NK-92 (cell line): ENCODE results near the gene CDCA8.
"Not testable (repeated sequence)": the region's sequence is repeated elsewhere in the genome, so short reads cannot be mapped to it uniquely, and the experiment has no call there.

Experiments used
- DNase-seq: peaks from one replicate; lab custom pipeline; 2025; ENCODE audit not compliant: unreplicated experiment; lab: John Stamatoyannopoulos, UW

The CDCA8 gene

DNA sequence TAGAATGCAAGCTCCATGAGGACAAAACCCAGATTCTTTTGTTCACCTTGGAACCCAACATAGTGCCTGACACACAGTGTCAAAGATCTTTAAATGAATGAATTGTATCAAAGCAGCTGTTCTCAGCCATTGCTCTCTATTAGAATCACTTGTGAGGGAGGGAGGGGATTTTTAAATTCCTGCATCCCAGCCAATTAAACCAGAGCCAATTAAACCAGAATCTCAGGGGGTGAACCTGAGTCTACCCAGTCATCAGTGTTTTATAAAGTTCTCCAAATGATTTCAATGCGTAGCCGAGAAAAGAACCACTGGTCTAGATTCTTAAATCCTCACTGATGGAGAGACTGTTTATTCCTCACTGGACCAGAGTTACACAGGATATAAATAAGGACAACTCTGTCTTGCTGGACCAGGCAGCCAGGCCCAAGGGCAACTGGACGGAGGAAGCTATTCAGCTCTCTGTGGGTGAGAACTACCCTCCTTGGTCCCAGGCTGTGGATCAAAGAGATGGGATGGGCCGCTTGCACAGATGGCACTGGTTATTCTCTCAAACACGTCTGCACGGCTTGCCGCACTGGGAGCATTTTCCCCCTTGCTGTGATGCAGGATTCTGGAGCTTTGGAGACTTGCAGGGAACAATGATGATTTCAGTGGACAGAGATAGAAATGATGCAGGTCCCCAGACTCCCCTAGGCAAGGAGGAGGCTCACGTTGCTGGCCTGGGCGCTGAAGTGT lies 20.0 kb upstream of the CDCA8 start:
- no peak for DNase-seq

DNA sequence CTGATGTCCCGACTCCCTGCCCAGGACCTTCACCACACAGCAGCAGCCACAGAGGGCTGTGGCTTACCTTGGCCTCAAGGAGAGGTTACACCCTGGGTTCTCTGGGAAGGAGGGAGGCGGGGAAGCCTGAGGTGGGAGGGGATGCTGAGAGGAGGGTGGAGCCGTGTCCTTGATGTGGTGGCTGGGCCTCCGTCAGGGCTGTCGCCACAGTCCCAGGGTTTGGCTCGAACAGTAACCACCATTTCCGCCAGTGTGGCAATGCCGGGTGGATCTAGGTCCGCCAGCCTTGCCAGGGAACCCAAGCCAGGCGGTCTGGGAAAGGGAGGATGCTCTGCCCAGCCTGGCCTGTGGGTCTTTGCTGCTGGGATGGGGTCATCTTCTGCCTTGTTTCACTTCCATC lies 18.4 kb upstream of the CDCA8 start:
- no peak for DNase-seq

GRCh38 chr1:37676281-37677142 lies 15.8 kb upstream of the CDCA8 start:
- DNase-seq = no peak

DNA sequence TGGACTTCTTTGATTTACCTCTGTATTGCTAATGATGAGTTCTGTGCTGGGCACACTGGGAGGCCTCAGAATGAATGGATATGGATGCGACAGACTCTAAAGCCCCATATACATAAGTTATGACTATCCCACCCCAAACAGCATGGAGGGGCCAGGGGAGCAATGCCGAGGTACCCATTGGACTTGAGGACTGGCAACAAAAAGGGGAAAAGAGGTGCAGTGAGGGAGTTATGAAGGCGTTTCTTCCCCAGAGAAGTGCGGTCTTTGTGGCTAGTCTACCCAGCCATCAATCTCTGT lies 15.2 kb upstream of the CDCA8 start:
- DNase-seq = no peak

GRCh38 chr1:37677808-37678207 lies 14.5 kb upstream of the CDCA8 start:
- no peak for DNase-seq

GRCh38 chr1:37680933-37681332 lies 11.4 kb upstream of the CDCA8 start:
- no peak for DNase-seq

DNA sequence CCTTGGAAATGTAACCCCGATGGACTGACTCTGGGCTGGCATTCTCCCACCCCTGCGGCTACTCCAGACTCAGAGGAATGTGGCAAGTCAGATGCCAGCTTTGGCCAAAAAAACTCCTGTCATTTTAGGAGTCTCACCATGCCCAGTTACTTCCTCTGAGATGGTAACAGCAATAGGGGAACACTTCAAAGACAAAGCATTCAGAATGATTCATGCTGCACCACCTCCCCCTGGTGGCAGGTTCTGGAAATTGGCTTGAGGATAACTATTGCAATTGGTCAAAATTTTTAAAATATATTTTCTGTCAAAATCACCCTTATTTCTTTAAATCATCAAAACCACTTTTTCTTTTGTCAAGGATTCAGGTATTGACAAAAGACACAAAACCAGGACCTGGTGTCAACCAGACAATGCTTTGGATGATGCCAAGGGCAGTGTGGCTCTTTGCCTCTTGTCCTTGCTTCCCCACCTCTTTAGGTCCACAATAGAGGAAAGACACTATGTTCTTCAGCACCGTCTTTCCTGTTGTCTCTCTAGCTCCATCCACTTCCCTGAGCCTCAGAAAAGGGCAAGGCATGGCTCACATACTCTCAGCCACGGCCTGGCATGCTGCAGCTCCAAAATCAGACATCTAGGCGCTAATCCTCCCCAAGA lies 9.9 kb upstream of the CDCA8 start:
- no peak for DNase-seq

DNA sequence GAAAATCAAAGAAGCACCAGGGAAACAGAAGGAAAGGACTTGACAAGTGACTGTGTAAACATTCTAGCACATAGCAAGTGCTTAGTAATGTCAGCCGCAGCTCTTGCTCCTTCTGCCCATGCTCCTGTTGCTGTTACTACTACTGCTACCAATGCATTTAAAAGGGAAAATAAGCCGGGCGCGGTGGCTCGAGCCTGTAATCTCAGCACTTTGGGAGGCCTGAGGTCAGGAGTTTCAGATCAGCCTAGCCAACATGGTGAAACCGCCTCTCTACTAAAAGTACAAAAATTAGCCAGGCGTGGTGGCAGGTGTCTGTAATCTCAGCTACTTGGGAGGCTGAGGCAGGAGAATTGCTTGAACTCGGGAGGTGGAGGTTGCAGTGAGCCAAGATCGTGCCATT lies 8.1 kb upstream of the CDCA8 start:
- DNase-seq = not testable (repeated sequence)

GRCh38 chr1:37685722-37686121 lies 6.6 kb upstream of the CDCA8 start:
- DNase-seq = no peak

- DNase-seq = not testable (repeated sequence)
Observed at GRCh38 chr1:37687764-37688163, 4.6 kb upstream of the CDCA8 start.

- DNase-seq = no peak
Observed at GRCh38 chr1:37688926-37689325, 3.4 kb upstream of the CDCA8 start.

GRCh38 chr1:37691497-37692077 lies 729 bp upstream of the CDCA8 start:
- DNase-seq = no peak

- DNase-seq = no peak
Observed at GRCh38 chr1:37692834-37693175, 489 bp downstream of the CDCA8 start.

GRCh38 chr1:37697090-37697489 lies 4.8 kb downstream of the CDCA8 start:
- no peak for DNase-seq

DNA sequence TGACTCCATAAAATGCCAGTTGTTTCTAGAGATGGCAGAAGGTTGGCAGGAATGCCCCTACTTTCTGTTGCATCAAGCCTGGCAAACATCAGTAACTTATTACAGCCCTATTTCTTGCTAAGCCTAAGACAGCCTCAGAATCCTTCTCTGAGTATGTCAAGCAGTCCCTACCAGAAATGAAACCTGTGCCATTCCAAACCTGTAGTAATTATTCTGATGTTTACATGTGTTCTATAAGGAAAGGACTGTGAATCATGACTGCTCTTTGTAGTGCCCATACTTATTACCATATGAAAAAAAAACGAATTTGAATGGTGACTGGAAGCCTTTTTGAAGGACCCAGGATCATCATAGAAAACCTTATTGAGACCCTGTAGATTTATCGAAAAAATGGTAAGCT lies 5.4 kb downstream of the CDCA8 start:
- no peak for DNase-seq

- no peak for DNase-seq
Observed at GRCh38 chr1:37699147-37699546, 6.8 kb downstream of the CDCA8 start.

DNA sequence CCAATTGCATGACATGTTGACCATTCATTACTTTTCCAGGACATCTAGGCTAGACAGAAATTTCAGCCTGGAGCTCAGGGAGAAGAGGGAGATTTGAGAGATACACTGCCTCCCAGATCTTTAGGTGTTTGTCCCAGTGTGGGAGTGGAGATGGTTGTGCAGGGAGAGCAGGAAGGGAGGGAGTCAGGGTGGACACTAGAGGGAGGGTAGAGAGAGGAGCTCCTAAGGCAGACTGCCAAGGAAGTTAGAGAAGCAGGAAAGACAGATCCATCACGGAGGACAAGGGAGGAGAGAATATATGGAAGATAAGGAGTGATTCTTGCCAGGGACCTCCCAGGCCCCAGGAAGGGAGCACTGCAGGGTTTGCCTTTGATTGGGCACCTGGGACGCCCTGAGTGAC lies 8.7 kb downstream of the CDCA8 start:
- no peak for DNase-seq

GRCh38 chr1:37703061-37703460 lies 10.7 kb downstream of the CDCA8 start:
- DNase-seq = no peak

GRCh38 chr1:37704966-37705365 lies 12.7 kb downstream of the CDCA8 start:
- no peak for DNase-seq

GRCh38 chr1:37705399-37705798 lies 13.1 kb downstream of the CDCA8 start:
- no peak for DNase-seq

- DNase-seq = no peak
Observed at GRCh38 chr1:37708471-37708870, 16.2 kb downstream of the CDCA8 start.

DNA sequence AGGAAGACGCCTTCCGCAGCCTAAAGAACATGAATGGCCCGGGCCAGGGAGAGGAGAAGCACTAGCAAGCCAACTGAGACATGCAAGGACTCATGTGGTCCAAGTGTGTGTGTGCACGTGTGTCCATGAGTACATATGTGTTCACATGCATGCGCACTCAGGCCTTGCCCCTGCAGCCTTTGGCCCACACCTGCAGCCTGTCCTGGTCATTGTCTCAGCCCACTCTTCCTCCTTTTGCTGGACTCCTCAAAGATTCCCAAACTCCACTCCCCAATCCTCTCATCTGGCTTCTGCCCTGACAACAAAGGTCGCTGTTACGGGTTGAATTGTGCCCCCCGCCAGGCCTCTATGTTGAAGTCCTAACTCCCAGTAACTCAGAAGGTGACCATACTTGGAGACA lies 21.9 kb downstream of the CDCA8 start:
- DNase-seq = no peak
